Activated naive CD4-positive, alpha-beta T cell treated with anti-CD3 and anti-CD28 coated beads, Interleukin-2, amount 50 U/mL, for 16 hours (primary cell): ENCODE results near the gene NODAL.

Experiments
- DNase-seq: peaks from one replicate; pipeline ENCODE4 v3.0.0-alpha.2; 2020

Gene NODAL

GRCh38 chr10:70462349-70462984 lies 21.0 kb upstream of the NODAL start:
- no peak for DNase-seq

- peak; percentile 52 for DNase-seq
Measured at GRCh38 chr10:70461397-70462348, 20.2 kb upstream of the NODAL start.

- DNase-seq, result no peak
Measured at GRCh38 chr10:70459774-70460490, 18.5 kb upstream of the NODAL start.

DNA sequence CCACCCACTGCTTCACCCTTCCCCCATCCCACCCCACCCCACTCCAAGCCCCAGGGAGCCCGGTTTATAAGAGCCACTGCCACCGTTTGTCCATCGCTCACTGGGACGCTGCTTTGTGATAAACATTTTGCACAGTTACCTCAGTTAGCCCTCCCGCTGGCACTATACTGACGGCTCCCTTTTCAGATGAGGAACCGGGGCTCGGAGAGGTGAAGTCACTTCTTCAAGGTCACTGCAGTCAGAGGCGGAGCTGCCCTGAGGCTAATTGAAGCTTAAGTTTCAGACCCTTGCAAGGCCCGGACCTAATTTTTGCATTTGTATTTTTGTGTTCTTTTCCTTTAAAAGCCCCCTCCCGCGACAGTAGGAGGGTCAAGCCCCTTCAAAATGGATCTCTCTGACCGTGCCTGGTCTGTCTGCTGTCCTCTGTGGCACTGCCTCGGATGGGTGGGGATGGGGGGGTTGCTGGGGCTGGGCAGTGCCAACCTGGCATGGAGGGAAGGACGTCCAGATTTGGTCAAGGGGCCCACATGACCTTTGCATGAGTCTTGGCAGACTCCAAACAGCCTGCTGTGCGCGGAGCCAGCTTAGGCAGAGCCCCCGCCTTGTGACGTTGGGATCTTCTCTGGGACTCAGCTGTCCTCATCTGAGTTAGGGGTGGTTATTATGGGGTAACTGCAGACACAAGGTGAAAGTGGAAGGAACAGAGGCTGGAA lies 17.7 kb upstream of the NODAL start:
- no peak for DNase-seq

GRCh38 chr10:70458329-70459060 lies 17.0 kb upstream of the NODAL start:
- DNase-seq, result peak; percentile 62

- DNase-seq, result no peak
Measured at GRCh38 chr10:70457759-70458305, 16.4 kb upstream of the NODAL start.

DNA sequence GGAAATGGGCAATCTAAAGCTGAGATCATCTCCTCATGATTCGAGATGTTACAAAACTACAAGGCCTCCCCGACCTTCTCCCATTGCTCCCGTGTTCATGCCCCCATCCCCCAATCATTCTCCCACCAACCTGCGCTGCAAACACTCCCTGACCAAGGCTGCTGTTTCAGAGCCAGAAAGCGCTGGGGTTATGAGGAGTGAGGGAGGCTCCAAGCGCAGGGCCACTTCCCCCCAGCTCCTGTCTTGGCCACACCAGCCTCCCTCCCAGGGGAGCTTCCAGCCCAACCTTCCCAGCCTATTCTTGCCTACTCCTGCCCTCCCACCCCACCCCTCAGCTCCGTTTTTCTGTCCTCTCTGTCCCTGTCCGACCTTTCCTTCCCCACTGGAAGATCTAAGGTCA lies 14.7 kb upstream of the NODAL start:
- no peak for DNase-seq

DNA sequence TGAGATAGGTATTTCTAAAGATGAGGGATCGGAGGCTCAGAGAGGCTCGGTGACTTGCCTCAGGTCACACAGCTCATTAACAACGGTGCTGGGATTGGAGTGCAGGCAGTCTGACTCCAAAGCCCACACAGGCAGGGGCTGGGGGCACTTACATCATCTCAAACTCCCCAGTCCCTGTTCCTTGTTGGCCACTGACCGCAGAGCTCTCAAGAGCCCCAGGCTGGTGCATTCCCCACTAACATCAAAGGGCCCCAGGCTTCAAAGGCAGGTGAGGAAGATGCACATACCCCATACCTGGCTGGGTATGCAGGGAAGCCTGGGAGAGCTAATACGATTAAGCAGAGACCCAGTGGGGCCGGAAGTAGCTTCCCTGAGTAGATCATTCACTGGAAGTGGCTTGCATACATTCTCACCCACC lies 13.7 kb upstream of the NODAL start:
- DNase-seq, result no peak

- DNase-seq, result no peak
Measured at GRCh38 chr10:70448236-70448635, 6.8 kb upstream of the NODAL start.

DNA sequence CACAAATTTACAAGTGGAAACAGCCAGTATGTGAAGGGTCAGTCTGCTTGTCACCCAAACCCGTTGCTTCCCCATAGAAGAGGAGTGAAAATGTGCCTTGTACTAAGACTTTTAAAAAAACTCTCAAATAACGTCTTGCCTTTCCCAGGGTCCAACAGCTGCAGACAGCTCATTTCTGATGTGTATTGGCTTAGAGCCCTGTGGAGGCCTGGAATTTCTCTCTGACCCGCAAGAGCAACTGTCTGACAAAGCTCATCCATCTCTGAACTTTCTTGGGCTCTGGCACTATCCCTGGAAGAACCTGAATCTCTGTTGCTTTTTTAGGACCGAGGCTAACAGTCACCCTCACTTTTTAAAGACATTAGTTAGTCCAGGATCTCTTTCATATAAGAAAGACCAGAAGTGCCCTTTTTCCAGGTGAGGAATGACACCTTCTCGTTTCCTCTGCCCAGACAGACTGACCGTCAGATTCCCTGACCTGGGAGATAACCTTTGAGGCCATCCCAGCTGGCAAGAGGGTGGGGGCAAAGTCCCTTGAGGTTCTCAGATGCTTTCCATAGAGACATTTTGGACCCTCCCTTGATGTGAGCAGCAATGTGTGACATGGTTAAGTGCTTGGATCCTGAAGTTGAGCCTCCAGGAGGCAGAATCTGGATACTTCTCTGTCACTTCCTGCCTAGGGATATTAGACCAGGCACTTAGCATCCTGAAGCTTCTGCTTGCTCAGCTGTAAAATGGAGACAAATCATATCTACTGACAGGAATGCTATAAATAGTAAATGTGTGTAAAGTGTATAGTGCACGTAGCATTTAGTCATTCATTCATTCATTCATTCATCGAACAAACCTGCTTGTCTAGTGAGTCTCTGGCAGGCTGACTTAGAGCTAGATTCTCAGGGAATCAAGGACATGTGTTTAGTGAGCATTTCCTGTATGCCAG lies 4.5 kb upstream of the NODAL start:
- DNase-seq, result no peak

DNA sequence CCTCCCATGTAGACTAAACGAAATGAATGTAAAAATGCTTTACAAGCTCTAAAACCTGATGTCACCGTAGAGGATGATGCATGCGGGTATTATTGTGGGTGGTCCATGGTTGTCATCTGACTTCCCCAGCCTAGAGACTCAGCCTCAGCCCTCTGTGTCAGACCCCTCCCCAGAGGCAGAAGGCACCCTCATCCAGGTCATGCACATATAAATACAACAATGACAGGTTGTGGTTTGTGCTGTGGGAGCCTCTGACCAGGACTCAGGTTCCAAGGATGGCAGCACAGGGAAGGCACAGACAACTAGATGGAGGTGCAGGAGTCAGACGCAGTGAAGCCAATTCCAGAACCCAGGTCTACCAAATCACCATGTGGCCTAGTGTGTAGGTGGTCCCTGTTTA lies 3.3 kb upstream of the NODAL start:
- no peak for DNase-seq

DNA sequence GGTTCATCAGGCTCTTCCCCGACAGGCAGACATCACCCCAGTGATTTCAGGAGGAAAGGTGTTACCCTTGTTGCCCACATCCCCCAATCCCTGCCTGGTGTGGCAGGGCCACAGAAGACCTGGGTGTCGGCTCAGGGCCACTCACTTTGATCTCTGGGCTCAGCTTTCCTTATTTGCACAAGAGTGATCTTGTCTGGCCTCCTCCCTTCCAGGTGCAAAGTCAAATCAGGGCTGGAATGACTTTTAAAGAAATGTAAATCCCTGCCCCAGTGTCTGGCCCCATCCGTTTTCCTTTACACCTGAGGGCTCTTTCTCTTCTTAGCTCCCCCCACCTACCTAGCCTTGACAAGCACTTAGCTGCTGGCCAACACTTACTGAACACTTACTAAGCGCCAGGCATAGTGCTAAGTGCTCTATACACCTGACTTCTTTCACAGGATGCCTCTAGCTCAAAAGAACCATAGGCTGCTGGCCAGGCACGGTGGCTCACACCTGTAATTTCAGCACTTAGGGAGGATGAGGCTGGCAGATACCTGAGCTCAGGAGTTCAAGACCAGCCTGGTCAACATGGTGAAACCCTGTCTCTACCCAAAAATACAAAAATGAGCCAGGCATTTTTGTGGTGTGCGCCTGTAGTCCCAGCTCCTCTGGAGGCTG lies 979 bp upstream of the NODAL start:
- no peak for DNase-seq

DNA sequence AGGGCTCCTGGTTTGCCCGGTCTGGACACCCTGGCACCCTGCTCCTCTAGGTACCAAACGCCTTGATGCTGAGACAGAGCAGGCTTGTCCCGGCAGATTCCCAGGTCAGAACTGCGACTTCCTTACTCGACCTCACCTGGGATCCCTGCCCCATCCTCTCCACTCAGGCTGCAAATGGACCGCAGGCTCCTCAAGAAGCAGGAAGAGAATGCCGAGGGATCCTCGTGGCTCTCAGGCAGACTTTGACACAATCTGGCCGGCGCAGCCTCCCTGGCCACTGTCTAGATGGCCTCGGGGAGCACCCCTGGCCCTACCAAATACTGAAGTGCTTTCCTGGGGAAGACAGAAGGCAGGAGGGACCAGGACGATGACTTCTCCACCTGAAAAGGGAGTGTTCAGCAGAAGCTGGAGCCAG lies 421 bp upstream of the NODAL start:
- DNase-seq, result no peak

- DNase-seq, result peak; percentile 23
Measured at GRCh38 chr10:70440296-70441160, 953 bp downstream of the NODAL start.

- no peak for DNase-seq
Measured at GRCh38 chr10:70437721-70438120, 3.8 kb downstream of the NODAL start.

DNA sequence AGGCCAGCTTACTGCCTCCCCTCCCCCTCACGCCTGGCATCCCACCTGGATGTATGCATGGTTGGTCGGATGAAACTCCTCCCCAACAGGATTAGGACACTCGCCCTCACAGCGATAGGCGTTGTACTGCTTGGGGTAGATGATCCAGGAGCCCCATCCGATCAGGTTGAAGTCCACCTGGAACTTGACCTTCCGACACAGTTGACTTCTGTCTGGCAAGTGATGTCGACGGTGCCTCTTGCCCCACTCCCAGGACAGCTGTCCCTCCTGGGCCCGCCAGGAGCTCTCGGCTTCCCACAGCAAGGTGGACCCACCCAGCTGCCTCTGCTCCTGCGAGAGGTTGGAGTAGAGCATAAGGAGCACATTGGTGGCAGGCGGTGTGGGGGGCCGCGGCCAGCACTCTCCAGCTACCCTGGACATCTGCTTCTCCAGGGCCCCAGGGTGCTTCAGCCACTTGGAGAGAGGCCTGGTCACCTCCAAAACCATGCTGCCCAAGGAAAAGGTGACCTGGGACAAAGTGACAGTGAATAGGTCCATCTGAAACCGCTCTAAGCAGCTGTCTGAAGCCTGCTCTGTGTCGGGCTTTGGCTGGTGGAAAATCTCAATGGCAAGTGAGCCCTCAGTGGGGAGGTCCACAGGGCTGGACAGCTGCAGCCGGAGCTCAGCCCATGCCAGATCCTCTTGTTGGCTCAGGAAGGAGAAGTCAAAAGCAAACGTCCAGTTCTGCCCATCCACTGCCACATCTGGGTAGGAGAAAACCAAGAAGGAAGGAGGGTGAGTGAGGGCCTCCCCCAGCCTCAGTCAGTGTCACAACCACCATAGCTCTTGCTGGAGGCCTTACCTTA lies 6.0 kb downstream of the NODAL start:
- DNase-seq, result no peak

- DNase-seq, result no peak
Measured at GRCh38 chr10:70433581-70434280, 7.8 kb downstream of the NODAL start.
